ENCODE measurements around the gene HMCES.
"Not testable (repeated sequence)": the region's sequence is repeated elsewhere in the genome, so short reads cannot be mapped to it uniquely, and the experiment has no call there.

The HMCES gene

DNA sequence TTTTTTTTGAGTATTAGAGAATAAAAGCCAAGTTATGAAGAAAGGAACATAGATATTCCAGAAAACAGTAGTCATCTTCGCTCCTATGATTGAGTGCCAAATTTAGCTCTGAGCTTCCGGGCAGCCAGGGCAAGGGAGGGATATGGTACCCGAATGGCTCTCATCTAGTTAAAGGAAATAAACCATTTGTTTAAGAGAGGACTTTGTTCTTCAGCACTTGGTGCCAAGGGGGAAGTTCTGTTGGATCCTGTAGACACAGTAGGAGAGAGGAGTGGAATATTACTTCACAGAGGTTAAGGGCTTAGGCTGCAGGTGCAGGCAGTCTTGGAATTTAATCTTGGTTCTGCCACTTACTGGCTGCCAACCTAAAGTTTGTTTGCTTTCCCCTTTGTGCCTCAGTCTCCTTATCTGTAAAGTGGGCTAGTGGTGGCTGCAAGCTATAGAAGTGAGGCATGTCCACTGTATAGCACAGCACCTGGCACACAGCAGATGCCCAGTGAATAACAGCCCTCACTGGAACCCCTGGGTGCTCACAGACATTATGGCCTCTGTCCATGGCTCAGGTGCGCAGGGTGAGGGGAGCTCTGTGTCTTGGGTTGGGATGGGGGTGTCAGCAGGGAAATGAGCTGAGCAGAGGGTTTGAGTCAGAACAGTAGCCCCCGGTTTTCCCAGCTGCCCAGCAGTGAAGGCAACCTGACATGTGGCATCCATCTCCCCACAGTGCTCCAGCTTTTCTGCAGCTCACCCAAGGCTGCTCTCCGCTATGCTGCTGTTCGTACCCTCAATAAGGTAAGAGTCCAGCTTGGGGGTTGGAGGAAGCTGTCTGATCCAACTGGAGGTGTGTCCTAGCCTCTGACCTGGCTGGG lies 18.8 kb upstream of the HMCES start:
- DNase-seq (ENCODE audit: low spot score): no peak

DNA sequence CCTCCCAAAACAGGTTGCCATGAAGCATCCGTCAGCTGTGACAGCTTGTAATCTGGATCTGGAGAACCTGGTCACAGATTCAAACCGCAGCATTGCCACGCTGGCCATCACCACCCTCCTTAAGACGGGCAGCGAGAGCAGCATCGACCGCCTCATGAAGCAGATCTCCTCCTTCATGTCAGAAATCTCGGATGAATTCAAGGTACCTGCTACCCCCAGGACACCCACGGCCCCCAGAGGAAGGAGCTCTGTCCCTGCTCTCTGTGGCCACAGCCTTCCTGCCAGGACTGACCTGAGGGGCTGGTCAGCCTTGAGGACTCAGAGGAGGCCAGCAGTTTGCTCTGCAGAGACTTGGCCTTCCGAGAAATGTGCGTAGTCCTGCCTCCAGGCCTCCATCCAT lies 18.1 kb upstream of the HMCES start:
- DNase-seq (ENCODE audit: low spot score): no peak

DNA sequence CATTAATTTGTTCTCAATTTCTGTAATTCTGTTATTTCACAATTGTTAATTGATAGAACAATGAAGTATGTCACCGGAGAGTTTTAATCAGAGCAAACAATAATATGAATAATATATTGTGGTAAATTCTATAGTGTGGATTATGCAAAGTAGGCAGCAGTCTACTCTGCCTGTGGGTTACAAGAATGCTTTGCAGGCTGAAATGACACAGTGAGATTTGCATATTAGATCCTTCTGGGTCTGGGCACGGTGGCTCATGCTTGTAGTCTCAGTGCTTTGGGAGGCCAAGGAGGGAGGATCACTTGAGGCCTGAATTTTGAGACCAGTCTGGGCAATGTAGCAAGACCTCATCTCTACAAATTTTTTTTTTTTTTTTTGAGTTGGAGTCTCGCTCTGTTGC lies 16.8 kb upstream of the HMCES start:
- DNase-seq (ENCODE audit: low spot score): no peak

DNA sequence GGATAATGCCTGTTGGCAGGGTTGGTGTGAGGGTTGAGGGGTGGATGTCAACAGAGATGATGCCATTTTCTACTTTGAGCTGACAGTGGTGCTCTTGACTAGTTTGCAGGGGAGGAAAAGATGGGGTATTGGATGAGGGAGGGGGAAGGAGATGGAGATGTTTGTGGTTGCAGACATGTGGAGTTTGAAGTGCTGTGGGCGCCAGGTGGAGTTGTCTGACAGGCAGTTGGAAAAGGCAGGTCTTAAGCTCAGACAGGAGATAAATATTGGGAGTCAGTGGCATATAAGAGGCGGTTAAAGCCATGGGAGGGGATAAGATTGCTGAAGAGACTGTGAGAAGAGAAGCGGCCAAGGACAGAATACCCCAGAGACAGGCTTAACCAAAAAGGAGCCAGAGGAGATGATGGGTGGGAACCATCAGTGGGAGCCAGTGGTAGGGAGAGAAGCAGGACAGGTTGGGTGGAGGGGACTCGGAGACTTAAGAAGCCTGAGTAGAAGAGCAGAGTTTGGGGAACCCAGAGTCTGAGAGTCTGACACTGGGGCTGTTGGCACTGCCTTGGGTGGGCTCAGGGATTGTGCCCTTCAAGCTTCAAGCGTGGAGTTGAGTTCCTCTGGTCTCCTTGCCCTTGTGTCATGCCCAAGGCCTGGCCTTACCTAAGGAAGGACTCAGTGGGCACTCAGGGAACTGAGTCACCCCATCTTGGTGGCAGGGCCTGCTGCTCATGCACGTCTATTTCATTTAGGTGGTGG lies 15.3 kb upstream of the HMCES start:
- DNase-seq (ENCODE audit: low spot score): no peak

DNA sequence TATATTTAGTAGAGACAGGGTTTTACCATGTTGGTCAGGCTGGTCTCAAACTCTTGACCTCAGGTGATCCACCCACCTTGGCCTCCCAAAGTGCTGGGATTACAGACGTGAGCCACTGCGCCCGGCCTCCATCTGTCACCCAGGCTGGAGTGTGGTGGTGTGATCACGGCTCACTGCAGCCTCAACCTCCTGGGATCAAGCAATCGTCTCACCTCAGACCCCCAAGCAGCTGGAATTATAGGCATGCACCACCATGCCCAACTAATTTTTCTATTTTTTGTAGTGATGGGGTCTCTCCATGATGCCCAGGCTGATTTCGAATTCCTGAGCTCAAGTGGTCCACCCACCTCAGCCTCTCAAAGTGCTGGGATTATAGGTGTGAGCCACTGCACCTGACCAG lies 13.7 kb upstream of the HMCES start:
- not testable (repeated sequence) for DNase-seq (ENCODE audit: low spot score)

DNA sequence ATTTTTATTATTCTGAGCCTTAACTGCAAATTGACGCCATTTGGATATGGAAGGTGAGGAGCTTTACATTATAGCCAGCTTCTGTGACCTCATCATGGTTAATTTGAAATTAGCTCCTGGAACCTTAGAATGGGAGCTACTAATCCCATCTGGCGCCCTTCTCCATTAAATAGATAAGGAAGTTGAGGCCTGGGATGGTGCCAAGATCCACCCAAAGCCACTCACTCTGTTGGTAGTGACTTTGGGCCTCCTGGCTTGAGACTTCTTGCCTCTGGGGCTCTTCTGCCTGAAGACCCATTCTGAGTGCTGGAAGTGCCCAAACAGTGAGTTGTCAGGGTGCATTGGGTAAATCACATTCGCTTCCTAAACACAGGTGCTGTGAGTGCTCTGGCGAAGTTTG lies 12.0 kb upstream of the HMCES start:
- DNase-seq (ENCODE audit: low spot score): no peak

DNA sequence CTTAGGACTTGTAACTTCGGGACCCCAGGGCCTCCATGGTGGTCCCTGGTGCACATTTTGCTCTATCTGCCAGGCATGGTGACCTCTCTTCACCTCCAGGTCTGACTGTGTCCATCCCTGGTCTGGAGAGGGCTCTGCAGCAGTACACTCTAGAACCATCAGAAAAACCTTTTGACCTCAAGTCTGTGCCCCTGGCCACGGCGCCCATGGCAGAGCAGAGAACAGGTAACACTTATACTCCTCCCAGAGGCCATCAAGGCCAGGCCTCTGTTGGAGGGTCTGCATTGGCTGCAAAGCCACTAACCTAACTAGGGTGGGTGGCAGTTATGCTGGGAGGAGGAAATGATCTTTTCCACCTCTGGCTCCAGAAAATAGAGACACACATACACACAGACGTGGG lies 10.3 kb upstream of the HMCES start:
- DNase-seq (ENCODE audit: low spot score): no peak

DNA sequence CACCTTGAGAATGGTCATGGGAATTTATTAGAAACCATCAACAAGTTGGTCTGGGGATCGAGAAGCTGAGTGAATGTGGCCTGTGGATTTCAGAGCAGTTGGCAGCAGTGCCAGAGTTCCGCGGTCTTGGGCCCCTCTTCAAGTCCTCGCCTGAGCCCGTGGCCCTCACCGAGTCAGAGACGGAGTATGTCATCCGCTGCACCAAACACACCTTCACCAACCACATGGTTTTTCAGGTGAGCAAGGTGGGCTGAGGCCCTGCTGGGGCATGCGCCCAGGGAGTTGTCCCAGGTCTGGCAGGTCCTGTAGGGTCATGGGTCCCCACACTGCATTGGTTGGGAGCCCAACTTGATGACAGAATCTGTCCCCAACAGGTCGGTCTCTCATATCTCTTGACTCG lies 7.0 kb upstream of the HMCES start:
- DNase-seq (ENCODE audit: low spot score): no peak

DNA sequence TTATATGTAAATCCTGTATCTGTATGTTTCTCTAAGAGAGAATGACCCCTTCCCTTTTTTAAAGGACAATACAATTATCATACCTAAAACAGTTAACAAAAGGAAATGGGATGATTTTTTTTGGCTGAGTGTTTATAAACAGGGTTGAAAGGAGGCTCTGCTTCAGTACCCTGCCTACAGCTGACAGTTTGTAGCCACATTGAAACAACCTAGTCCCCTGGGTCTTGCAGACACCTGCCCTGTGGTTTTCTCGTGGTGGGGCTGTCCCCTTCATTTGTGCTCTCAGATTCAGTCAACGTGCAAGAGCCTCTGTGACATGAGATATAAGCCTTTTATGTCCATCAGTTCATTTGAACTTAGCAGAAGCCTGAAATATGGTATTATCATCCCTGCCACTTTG lies 2.3 kb upstream of the HMCES start:
- DNase-seq (ENCODE audit: low spot score): no peak

DNA sequence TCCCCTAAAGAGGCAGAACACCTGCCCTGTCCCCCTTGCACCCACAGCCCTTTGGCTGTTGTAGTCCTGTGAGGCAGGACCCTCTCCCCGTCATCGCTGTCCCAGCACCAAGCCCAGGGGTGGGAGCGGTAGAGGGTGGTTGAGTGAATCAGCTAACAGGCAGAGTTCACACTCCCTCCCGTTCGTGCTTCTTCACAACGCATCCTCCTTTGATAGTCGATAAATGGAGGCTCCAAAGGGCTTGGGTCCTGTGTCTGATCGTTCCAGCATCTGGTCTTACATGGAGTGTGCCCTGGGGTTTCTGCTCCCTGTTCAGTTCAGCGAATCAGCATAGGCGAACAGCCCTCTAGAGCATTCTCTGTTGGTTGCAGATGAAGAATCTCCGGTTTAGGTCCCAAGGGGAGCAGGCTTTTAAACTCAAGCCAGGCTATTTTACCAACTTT lies 820 bp upstream of the HMCES start:
- peak; percentile 31 for DNase-seq (ENCODE audit: low spot score)

DNA sequence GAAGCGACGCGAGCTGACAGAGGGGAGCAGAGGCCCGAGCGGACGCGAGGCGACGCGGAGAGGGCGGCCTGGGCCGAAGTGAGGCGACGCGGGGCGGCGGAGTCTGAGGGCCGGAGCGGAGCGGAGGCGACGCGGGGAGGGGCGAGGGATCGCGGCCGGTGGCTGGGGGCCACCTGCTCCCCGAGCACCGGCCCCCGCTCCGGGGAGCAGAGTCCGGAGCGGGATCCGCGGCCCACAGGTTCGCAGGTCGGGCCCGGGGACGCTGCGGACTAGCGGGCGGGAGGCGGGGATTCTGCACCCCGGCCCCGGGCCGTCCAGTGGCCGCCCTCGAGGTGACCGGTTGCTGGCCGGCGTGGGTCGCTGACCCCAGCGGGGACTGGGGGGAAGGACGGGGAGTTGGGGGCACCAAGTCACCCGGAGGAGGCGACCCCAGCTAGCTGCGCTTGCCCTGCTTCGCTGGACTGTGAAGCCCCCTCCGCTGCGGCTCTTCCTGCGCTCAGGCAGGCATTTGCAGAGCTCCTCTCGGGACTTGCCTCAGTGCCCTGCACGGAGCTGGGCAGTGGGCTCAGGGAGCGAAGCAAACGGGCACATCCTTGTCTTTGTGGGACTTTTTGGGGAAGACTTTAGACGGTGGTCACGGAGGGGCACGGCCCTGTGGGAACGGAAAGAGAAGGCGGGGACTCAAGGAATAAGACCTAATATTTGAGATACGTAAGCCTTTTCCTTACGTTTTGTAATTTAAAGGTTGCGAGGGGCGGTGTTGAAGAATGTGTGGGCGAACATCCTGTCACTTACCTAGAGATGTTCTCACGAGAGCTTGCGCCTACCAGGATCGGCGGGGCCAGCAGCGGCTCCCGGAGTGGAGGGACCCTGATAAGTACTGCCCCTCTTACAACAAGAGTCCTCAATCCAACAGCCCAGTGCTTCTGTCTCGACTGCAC lies 566 bp downstream of the HMCES start:
- DNase-seq (ENCODE audit: low spot score): peak; percentile 39

DNA sequence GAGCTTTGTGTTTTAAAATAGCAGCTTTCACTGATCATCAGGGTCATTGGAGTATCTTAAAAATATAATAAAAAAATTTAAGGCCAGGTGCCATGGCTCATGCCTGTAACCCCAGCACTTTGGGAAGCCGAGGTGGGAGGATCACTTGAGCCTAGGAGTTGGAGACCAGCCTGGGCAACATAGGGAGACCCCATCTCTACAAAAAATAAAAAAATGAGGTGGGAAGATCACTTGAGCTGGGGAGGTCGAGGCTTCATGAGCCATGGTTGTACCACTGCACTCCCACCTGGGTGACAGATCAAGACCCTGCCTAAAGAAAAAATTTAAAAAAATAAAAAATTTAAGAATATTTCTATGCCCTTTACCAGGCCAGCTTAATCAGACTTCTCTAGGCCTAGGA lies 1.5 kb downstream of the HMCES start:
- DNase-seq (ENCODE audit: low spot score): no peak

DNA sequence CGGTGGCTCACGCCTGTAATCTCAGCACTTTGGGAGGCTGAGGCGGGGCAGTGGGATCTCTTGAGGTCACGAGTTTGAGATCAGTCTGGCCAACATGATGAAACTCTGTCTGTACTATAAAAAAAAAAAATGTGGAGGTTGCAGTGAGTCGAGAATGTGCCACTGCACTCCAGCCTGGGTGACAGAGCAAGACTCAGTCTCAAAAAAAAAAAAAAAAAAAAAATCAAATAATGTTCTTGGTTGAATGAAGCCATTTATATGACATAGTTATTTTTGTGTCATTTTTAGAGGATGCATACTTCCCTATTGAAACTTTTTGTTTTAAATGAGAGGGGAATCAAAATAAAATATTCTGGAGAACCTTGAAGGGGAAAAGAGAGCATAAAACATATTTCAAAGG lies 3.1 kb downstream of the HMCES start:
- no peak for DNase-seq (ENCODE audit: low spot score)

DNA sequence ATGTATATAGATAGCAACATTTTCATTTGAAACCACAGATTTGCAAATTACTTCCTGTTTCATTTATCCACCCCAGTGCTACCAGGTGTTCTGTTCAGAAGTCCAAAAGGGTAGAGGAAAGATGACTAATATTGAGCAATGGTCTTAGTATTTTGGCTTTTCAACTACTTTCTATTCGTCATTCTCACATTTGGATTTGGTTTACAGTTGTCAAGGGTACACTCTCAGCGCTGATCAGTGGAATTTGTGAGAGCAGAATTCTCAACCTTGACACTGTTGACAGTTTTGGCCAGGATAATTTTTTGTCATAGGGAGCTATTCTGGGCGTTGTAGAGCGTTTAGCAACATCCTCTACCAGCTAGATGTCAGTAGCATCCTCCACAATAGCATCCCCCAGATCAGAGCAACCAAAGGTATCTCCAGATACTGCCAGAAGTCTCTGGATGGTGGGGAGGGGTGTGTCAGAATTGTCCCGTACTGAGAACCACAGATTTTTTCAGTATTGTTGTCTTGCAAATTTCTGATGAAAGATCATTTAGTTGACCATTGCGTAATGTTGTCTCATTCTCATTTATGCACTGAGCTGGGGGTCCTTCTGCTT lies 4.2 kb downstream of the HMCES start:
- no peak for DNase-seq (ENCODE audit: low spot score)

DNA sequence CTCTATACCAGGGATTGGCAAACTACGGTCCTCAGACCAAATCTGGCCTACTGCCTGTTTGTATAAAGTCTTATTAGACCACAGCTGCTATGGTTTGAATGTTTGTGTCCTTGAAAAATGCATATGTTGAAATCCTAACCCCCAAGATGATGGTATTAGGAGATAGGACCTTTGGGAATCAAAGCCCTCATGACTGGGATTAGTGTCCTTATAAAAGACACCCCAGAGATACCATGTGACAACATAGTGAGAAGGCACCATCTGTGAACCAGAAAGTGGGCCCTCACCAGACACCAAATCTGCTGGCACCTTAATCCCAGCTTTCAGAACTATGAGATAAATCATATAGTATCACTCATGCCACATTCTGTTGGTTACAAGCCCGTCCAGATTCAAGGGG lies 7.4 kb downstream of the HMCES start:
- DNase-seq (ENCODE audit: low spot score): no peak

DNA sequence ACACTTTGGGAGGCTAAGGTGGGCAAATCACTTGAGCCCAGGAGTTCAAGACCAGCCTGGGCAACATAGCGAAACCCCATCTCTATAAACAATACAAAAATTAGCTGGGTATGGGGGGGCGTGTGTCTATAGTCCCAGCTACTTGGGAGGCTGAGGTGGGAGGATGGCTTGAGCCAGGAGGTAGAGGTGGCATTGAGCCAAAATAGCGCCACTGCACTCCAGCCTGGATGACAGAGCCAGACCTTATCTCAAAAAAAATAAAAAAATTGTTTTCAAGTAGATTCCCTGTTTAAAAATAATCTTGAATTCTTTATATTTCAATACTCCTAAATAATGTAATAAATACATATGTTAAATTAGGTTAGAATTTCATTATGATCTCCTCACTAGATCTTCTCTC lies 9.8 kb downstream of the HMCES start:
- DNase-seq (ENCODE audit: low spot score): no peak

DNA sequence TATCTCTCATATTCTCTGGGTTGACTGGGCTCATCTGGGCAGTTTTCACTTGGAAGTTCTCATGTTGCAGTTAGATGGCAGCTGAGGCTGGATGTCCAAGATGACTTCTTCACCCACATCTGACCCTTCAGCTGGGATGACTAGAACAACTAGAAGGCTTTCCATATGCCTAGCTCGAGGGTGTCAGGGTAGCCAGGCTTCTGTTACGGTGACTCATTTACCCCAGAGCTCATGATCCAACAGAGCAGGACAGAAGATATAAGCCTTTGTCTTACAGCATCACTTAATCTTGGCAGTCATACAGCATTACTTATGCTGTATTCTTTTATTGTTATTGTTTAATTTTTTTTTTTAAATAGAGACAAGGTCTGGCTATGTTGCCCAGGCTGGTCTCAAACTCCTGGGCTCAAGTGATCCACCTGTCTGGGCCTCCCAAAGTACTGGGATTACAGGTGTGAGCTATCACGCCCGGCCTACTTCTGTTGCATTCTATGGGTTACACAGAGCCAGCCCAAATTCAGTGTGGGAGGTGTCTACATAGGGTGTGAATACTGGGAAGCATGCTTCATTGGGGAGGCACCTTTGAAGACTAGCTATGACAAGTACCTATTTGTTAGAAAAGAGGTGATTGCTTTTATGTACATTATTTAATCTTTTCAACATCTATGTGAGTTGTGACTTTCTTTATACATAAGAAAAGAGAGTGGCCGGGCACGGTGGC lies 10.7 kb downstream of the HMCES start:
- DNase-seq (ENCODE audit: low spot score): no peak

DNA sequence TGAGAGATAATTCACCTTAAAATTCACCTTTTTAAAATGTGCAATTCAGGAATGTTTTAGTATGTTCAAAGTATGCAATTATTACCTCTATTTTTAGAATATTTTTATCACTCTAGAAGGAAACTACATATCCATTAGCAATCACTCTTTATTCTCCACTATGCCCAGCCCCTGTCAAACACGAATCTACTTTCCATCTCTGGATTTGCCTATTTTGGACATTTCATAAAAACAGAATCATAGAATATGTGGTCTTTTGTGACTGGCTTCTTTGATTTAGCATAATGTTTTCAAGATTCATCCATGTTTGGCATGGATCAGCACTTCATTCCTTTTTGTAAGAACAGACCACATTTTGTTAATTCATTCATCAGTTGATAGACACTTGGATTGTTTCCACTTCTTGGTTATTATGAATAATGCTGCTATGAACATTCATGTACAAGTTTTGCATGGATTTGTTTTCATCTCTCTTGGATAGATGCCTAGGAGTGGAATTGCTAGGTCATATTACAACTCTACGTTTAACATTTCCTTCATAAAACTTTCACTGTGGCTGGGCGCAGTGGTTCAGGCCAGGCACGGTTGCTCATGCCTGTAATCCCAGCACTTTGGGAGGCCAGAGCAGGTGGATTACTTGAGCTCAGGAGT lies 12.7 kb downstream of the HMCES start:
- no peak for DNase-seq (ENCODE audit: low spot score)

DNA sequence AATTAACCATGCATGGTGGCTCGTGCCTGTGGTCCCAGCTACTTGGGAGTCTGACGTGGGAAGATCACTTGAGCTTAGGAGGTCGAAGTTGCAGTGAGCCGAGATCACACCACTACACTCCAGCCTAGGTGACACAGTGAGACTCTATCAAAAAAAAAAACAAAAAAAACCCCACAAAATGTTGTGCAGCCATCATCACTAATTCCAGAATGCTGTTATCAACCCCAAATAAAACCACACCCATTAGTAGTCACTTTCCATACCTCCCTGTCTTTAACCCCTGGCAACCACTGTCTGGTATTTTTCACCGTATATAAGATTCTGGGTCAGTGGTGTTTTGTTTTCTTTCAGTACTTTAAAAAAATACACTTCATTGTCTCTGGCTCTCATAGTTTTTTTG lies 16.6 kb downstream of the HMCES start:
- no peak for DNase-seq (ENCODE audit: low spot score)

DNA sequence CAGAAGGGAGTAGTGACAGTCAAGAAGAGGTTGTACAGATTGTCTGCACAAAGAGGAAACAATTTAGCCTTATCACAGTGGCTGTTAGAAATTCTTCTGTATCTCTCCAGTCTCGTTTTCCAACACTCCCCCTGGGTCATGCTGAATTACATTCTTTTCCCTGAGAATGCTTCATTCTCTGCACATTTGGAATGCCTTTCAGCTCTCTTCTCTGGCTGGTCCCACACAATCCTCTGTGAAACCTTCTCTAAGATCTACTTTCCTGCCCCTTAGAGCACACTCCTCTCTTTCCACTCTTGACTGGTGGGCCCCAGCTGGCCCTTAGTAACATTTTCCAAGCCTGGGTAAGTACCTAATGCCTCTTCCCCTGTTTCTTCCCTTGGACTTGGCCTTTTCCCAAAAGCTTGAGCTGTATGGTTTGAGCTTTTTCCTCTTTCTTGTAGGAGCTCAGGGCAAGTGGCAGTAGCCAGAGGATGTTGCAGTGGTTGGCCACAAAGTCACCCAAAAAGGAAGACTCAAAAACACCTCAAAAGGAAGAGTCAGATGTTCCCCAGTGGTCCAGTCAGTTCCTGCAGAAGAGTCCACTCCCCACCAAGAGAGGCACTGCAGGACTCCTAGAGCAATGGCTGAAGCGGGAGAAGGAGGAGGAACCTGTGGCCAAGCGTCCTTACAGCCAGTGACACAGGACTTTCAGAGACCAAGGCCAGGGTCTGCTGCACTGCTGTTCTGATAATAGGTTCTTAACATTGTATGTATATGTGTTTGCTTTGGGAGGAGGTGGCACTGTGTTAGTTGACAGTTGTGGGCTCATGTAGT lies 25.7 kb downstream of the HMCES start:
- no peak for DNase-seq (ENCODE audit: low spot score)
